HepG2 (cell line): ENCODE data around the gene RAD21L1. TPM values are rescaled to one million over a fixed set of nuclear protein-coding genes. Genes with fewer than 3 reads are reported as not detected.

Experiments
- ATAC-seq: fragments of 200-7000 bp; cut with Tn5 transposase; 3 replicates; pipeline ENCODE4 v1.9.1; 2020; ENCODE audit warnings: mild to moderate bottlenecking, moderate library complexity
- BruUV-seq: library from RNA; stranded (reverse); fragments of 400-500 nt; replicated peaks from 2 replicates; lab custom pipeline; 2021; lab: Mats Ljungman, UMichigan
- CTCF ChIA-PET: fragments of 300-600 bp; formaldehyde crosslinking; extraction: SDS; loops from one replicate; lab custom pipeline; 2021; ENCODE audit warnings: low total read pairs, inconsistent platforms, low intra/inter-chr PET ratio; lab: Yijun Ruan, JAX
- POLR2A ChIA-PET: fragments of 350-600 bp; sonication (Branson Sonifier 250); formaldehyde crosslinking; loops from one replicate; lab custom pipeline; 2020; ENCODE audit warnings: antibody characterized with exemption, inconsistent platforms; lab: Yijun Ruan, JAX
- DNase-seq: peaks from one replicate; pipeline ENCODE4 v3.0.0-alpha.2; 2015; ENCODE audit warnings: low spot score
- FAIRE-seq: peaks from 3 replicates; lab custom pipeline; 2011; peaks lifted over from hg19 to GRCh38; lab: Jason Lieb, UNC
- H2AFZ ChIP-seq: one replicate; pipeline ENCODE4 v1.6.1; 2011; ENCODE audit warnings: low read length, inconsistent platforms
- H3K27ac ChIP-seq: fragments of 300-600 bp; 3 replicates; pipeline ENCODE4 v1.8.0; 2011; ENCODE audit warnings: mixed run types, mild to moderate bottlenecking, mixed read lengths, low read length, inconsistent platforms; ENCODE audit not compliant: insufficient read depth; ENCODE audit errors: extremely low read length
- H3K27me3 ChIP-seq, 2 experiments: fragments of 200-600 bp in 1 of 2; 2 replicates in 1 of 2; 3 replicates in 1 of 2; pipeline versions ENCODE4 v1.6.0 to v1.8.0; 2011; ENCODE audit warnings: low read length in 2 of 2, mild to moderate bottlenecking in 2 of 2, moderate library complexity in 2 of 2, inconsistent platforms in 1 of 2; ENCODE audit not compliant: insufficient read depth in 2 of 2, control insufficient read depth in 1 of 2
- H3K36me3 ChIP-seq, 2 experiments: fragments of 200-600 bp in 1 of 2; replicated peaks in 1 of 2; 2 replicates in 1 of 2; 3 replicates in 1 of 2; pipeline versions ENCODE4 v1.5.1 to v1.8.0; 2011; ENCODE audit warnings: low read length in 2 of 2, inconsistent platforms in 1 of 2; ENCODE audit not compliant: insufficient read depth in 2 of 2, control insufficient read depth in 1 of 2
- H3K4me1 ChIP-seq: 2 replicates; pipeline ENCODE4 v1.5.1; 2012; ENCODE audit warnings: low read length, inconsistent platforms; ENCODE audit not compliant: insufficient read depth
- H3K4me2 ChIP-seq: 2 replicates; pipeline ENCODE4 v1.6.0; 2011; ENCODE audit warnings: low read depth, low read length, inconsistent platforms
- H3K4me3 ChIP-seq, 3 experiments: fragments of 200-600 bp in 1 of 3; sonication (generic), shearing (Covaris generic) in 1 of 3; replicated peaks in 1 of 3; 2 replicates each; pipeline ENCODE4 v1.5.1; 2011 to 2016; ENCODE audit warnings: low read length in 3 of 3, inconsistent platforms in 2 of 3, low read depth in 2 of 3, mild to moderate bottlenecking in 2 of 3, control low read depth in 1 of 3, mixed read lengths in 1 of 3; ENCODE audit not compliant: insufficient read depth in 1 of 3
- H3K79me2 ChIP-seq: one replicate; pipeline ENCODE4 v1.6.1; 2011; ENCODE audit warnings: low read length, inconsistent platforms; ENCODE audit not compliant: insufficient read depth
- H3K9ac ChIP-seq: 2 replicates; pipeline ENCODE4 v1.6.0; 2011; ENCODE audit warnings: mild to moderate bottlenecking, low read depth, low read length, inconsistent platforms; ENCODE audit not compliant: insufficient read depth
- H3K9me3 ChIP-seq: 2 replicates; pipeline ENCODE4 v1.5.1; 2012; ENCODE audit warnings: mild to moderate bottlenecking, low read length
- H4K20me1 ChIP-seq: 2 replicates; pipeline ENCODE4 v1.6.0; 2011; ENCODE audit warnings: inconsistent platforms, mild to moderate bottlenecking, low read length, moderate library complexity; ENCODE audit not compliant: insufficient read depth
- EHMT2 ChIP-seq: fragments of 200-600 bp; sonication (generic); IDR thresholded peaks from 2 replicates; pipeline ENCODE4 v1.7.0; 2017; ENCODE audit warnings: antibody characterized with exemption, low read depth, low read length, borderline replicate concordance
- HHEX ChIP-seq: IDR thresholded peaks from 2 replicates; pipeline ENCODE4 v1.6.1; 2016; ENCODE audit warnings: control low read depth
- HMGXB4 ChIP-seq, 2 experiments: sonication (generic) in 1 of 2; formaldehyde crosslinking in 1 of 2; IDR thresholded peaks; 2 replicates each; pipeline versions ENCODE4 v1.4.0 to v1.6.1; 2018 to 2020; ENCODE audit warnings: missing genetic modification reagents in 2 of 2, borderline replicate concordance in 1 of 2, low read depth in 1 of 2, mild to moderate bottlenecking in 1 of 2, missing biosample characterization in 1 of 2
- PCBP2 ChIP-seq: fragments of 200-400 bp; formaldehyde crosslinking; optimal IDR thresholded peaks from 2 replicates; pipeline ENCODE3; 2018; ENCODE audit warnings: low read length, low read depth; ENCODE audit not compliant: poor library complexity, severe bottlenecking
- WGBS: methylation state at CpG from one replicate; pipeline ENCODE4 v1.1.6; 2017; ENCODE audit warnings: low lambda C conversion rate; 5-methylcytosine and 5-hydroxymethylcytosine counted together
- in situ Hi-C: cut with HindIII; loops from 2 replicates; pipeline ENCODE4 v1.10.0; 2017; ENCODE audit warnings: low pct_unique_long_range_greater_than_20kb; ENCODE audit not compliant: extremely low pct_ligation_motif_present
- intact Hi-C: fragments of 100-400 bp; cut with micrococcal nuclease; formaldehyde crosslinking; loops from one replicate; pipeline ENCODE4 v1.10.0; 2022; ENCODE audit not compliant: unreplicated experiment
- polyA plus RNA-seq, 8 experiments: library from polyadenylated mRNA; depleted of rRNA in 3 of 8; stranded (reverse) in 7 of 8; unstranded in 1 of 8; fragments of >200 nt; fragmentation: Illumina TruSeq in 4 of 8; extraction: Trizol in 4 of 8; gene quantifications; 2 replicates each; pipeline versions ENCODE4 v1.2.1 to v1.2.3, GENCODE V29; 2011 to 2016; ENCODE audit warnings: low read depth in 4 of 8, missing spikeins in 1 of 8, mixed read lengths in 1 of 8; ENCODE audit not compliant: insufficient read depth in 1 of 8
- total RNA-seq, 5 experiments: library from RNA; depleted of rRNA; stranded (reverse); fragments of >200 nt; fragmentation: Illumina TruSeq; extraction: Trizol; gene quantifications; 2 replicates each; pipeline ENCODE4 v1.2.3, GENCODE V29; 2016; ENCODE audit warnings: low read depth in 1 of 5
- TF ChIP-seq, protein P1 (sequence below): sonication (generic); formaldehyde crosslinking; IDR thresholded peaks from 2 replicates; pipeline ENCODE4 v1.4.0; 2020; ENCODE audit warnings: missing genetic modification reagents

RAD21L1 gene
- total and polyA plus RNA-seq, 2 of the 13 experiments (the other 11 are each of a cell fraction or from before 2014, with no cell fraction given): not detected

- Histone ChIP-seq H3K27me3 (no peaks in the 10 kb centered on the region; a peak in 1 of 5 replicates), H3K4me3 (no peak overlapping the region), H3K36me3 (peaks cover 0 to 4% of the 10 kb centered on the region in 2 experiments; a peak in 1 of 5 replicates), H3K9me3 (no peaks in the 10 kb centered on the region), H3K27ac (no peak overlapping the region), H4K20me1 (no peaks in the 10 kb centered on the region), H3K4me1 (peaks cover 41% of the 10 kb centered on the region), H3K9ac (no peak overlapping the region), H3K79me2 (no peaks in the 10 kb centered on the region), H2AFZ (no peak overlapping the region), H3K4me2 (no peak overlapping the region)
- FAIRE-seq (no peak), DNase-seq (no peak), ATAC-seq (no peak)
- ChIA-PET CTCF (no interaction called here), POLR2A (no interaction called here)
- intact Hi-C loops (loop anchor here (10.0 kb wide), 1 partner anchor 367 kb away; no protein-coding TSS in a partner anchor), in situ Hi-C loops (loop anchor here (10.0 kb wide), 2 partner anchors 227 to 367 kb away; no protein-coding TSS in a partner anchor)
- peak; percentile 27 for TF ChIP-seq PCBP2
- TF ChIP-seq, protein P1, sequence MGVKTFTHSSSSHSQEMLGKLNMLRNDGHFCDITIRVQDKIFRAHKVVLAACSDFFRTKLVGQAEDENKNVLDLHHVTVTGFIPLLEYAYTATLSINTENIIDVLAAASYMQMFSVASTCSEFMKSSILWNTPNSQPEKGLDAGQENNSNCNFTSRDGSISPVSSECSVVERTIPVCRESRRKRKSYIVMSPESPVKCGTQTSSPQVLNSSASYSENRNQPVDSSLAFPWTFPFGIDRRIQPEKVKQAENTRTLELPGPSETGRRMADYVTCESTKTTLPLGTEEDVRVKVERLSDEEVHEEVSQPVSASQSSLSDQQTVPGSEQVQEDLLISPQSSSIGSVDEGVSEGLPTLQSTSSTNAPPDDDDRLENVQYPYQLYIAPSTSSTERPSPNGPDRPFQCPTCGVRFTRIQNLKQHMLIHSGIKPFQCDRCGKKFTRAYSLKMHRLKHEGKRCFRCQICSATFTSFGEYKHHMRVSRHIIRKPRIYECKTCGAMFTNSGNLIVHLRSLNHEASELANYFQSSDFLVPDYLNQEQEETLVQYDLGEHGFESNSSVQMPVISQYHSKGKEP: no peak
- 90% methylated on average over 4 of the region's 4 CpGs for WGBS
- no TSS peak for BruUV-seq
Measured at GRCh38 chr20:1182106-1182505, 43.7 kb upstream of the RAD21L1 start.

- in situ Hi-C loops (loop anchor here (10.0 kb wide), 2 partner anchors 228 to 368 kb away; no protein-coding TSS in a partner anchor), intact Hi-C loops (loop anchor here (10.0 kb wide), 1 partner anchor 368 kb away; no protein-coding TSS in a partner anchor)
- Histone ChIP-seq H3K36me3 (peaks cover 0 to 4% of the 10 kb centered on the region in 2 experiments; a peak in 1 of 5 replicates), H3K9ac (no peak overlapping the region), H3K4me3 (no peak overlapping the region), H3K27ac (no peak overlapping the region), H3K4me1 (peaks cover 49% of the 10 kb centered on the region), H3K27me3 (no peaks in the 10 kb centered on the region; a peak in 1 of 5 replicates), H3K79me2 (no peaks in the 10 kb centered on the region), H2AFZ (no peak overlapping the region), H4K20me1 (no peaks in the 10 kb centered on the region), H3K4me2 (no peak overlapping the region), H3K9me3 (no peaks in the 10 kb centered on the region)
- 77% methylated on average over 6 of the region's 6 CpGs for WGBS
- CTCF ChIA-PET: no interaction called here
- POLR2A ChIA-PET: no interaction called here
- BruUV-seq: TSS peak; percentile 43
- no peak for DNase-seq
- FAIRE-seq: no peak
- no peak for ATAC-seq
- TF ChIP-seq HHEX (no peak), EHMT2 (no peak), HMGXB4 (CRISPR knock-in tag; IDR thresholded peaks at IDR 0.05; ENCODE audit: borderline replicate concordance in 1 of 2, low read depth in 1 of 2) (no peak)
Measured at GRCh38 chr20:1183153-1183552, 42.7 kb upstream of the RAD21L1 start.
